Measurements from ENCODE around the gene MARVELD1.
"Not testable (repeated sequence)": the region's sequence is repeated elsewhere in the genome, so short reads cannot be mapped to it uniquely, and the experiment has no call there.

The MARVELD1 gene

GRCh38 chr10:97690133-97690532, 23.4 kb upstream of the MARVELD1 start:
- no peak for DNase-seq (ENCODE audit: low read depth)

GRCh38 chr10:97698072-97698655, 15.4 kb upstream of the MARVELD1 start:
- not testable (repeated sequence) for DNase-seq (ENCODE audit: low read depth)

- DNase-seq (ENCODE audit: low read depth): no peak
These were observed 12.0 kb upstream of the MARVELD1 start for GRCh38 chr10:97701438-97702069.

GRCh38 chr10:97703398-97704067, 10.0 kb upstream of the MARVELD1 start:
- no peak for DNase-seq (ENCODE audit: low read depth)

GRCh38 chr10:97704341-97704740, 9.2 kb upstream of the MARVELD1 start:
- no peak for DNase-seq (ENCODE audit: low read depth)

GRCh38 chr10:97705006-97705670, 8.4 kb upstream of the MARVELD1 start:
- DNase-seq (ENCODE audit: low read depth): no peak

- DNase-seq (ENCODE audit: low read depth): no peak
These were observed 6.2 kb upstream of the MARVELD1 start for GRCh38 chr10:97707134-97707861.

GRCh38 chr10:97708167-97708566, 5.4 kb upstream of the MARVELD1 start:
- no peak for DNase-seq (ENCODE audit: low read depth)

- DNase-seq (ENCODE audit: low read depth): no peak
These were observed 4.3 kb upstream of the MARVELD1 start for GRCh38 chr10:97708976-97709946.

GRCh38 chr10:97711640-97712572, 1.6 kb upstream of the MARVELD1 start:
- no peak for DNase-seq (ENCODE audit: low read depth)

- no peak for DNase-seq (ENCODE audit: low read depth)
These were observed 383 bp downstream of the MARVELD1 start for GRCh38 chr10:97713826-97714400.

- DNase-seq (ENCODE audit: low read depth): no peak
These were observed 1.1 kb downstream of the MARVELD1 start for GRCh38 chr10:97714401-97715258.

GRCh38 chr10:97715259-97715874, 1.8 kb downstream of the MARVELD1 start:
- DNase-seq (ENCODE audit: low read depth): no peak

GRCh38 chr10:97717627-97718026, 4.1 kb downstream of the MARVELD1 start:
- DNase-seq (ENCODE audit: low read depth): no peak

- DNase-seq (ENCODE audit: low read depth): no peak
These were observed 4.6 kb downstream of the MARVELD1 start for GRCh38 chr10:97718178-97718577.

- DNase-seq (ENCODE audit: low read depth): no peak
These were observed 5.2 kb downstream of the MARVELD1 start for GRCh38 chr10:97718659-97719142.

- no peak for DNase-seq (ENCODE audit: low read depth)
These were observed 6.1 kb downstream of the MARVELD1 start for GRCh38 chr10:97719602-97720001.

All from non-pigmented ciliary epithelial cell (primary cell).